ENCODE data around the gene PCSK7. TPM values are rescaled to one million over a fixed set of nuclear protein-coding genes. Genes with fewer than 3 reads are reported as not detected.

PCSK7 gene
- total RNA-seq, 1 donor from 2014 or later, result 54.6 TPM

GRCh38 chr11:117220568-117220967 is 11.3 kb downstream of the PCSK7 start:
- Mint-ChIP-seq H3K36me3 (peaks cover 8% of the 10 kb centered on the region), H3K27me3 (no peaks in the 10 kb centered on the region), H3K4me1 (ENCODE audit: unreplicated experiment) (peaks cover 12% of the 10 kb centered on the region), H3K4me3 (no peak overlapping the region), H3K9me3 (no peaks in the 10 kb centered on the region), H3K27ac (no peak overlapping the region)
- TF ChIP-seq, protein P1, sequence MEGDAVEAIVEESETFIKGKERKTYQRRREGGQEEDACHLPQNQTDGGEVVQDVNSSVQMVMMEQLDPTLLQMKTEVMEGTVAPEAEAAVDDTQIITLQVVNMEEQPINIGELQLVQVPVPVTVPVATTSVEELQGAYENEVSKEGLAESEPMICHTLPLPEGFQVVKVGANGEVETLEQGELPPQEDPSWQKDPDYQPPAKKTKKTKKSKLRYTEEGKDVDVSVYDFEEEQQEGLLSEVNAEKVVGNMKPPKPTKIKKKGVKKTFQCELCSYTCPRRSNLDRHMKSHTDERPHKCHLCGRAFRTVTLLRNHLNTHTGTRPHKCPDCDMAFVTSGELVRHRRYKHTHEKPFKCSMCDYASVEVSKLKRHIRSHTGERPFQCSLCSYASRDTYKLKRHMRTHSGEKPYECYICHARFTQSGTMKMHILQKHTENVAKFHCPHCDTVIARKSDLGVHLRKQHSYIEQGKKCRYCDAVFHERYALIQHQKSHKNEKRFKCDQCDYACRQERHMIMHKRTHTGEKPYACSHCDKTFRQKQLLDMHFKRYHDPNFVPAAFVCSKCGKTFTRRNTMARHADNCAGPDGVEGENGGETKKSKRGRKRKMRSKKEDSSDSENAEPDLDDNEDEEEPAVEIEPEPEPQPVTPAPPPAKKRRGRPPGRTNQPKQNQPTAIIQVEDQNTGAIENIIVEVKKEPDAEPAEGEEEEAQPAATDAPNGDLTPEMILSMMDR (conservative IDR thresholded peaks at IDR 0.05), result no peak
- no peak for DNase-seq (ENCODE audit: extremely low spot score, unreplicated experiment)

DNA sequence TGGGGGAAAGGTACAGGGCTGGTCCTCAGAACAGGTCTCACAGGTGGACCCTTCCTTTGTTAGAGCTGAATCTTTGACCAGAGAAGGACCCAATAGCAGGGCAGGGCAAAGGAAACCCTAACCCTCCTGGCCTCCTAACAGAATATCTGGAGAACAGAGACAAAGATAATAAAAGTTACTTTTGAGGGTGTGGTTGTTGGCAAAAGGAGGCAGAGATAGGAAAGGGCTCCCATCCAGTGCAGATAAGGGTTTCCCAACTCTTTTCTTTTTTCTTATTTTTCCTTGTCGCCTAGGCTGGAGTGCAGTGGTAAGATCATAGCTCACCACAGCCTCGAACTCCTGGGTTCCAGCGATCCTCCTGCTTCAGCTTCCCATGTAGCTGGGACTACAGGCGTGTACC is 11.9 kb downstream of the PCSK7 start:
- no peaks in the 10 kb centered on the region for H3K9me3 Mint-ChIP-seq
- DNase-seq (ENCODE audit: extremely low spot score, unreplicated experiment), result no peak
- peaks cover 12% of the 10 kb centered on the region for H3K4me1 Mint-ChIP-seq (ENCODE audit: unreplicated experiment)
- no peak overlapping the region for H3K4me3 Mint-ChIP-seq
- H3K27me3 Mint-ChIP-seq, result no peaks in the 10 kb centered on the region
- TF ChIP-seq, protein P1 (conservative IDR thresholded peaks at IDR 0.05), result no peak
- peaks cover 8% of the 10 kb centered on the region for H3K36me3 Mint-ChIP-seq
- H3K27ac Mint-ChIP-seq, result no peak overlapping the region

GRCh38 chr11:117219455-117219854 is 12.4 kb downstream of the PCSK7 start:
- peaks cover 8% of the 10 kb centered on the region for H3K36me3 Mint-ChIP-seq
- no peak overlapping the region for H3K27ac Mint-ChIP-seq
- TF ChIP-seq, protein P1 (conservative IDR thresholded peaks at IDR 0.05), result no peak
- no peaks in the 10 kb centered on the region for H3K9me3 Mint-ChIP-seq
- no peak overlapping the region for H3K4me3 Mint-ChIP-seq
- no peaks in the 10 kb centered on the region for H3K27me3 Mint-ChIP-seq
- DNase-seq (ENCODE audit: extremely low spot score, unreplicated experiment), result no peak
- peaks cover 12% of the 10 kb centered on the region for H3K4me1 Mint-ChIP-seq (ENCODE audit: unreplicated experiment)

GRCh38 chr11:117219001-117219400 is 12.9 kb downstream of the PCSK7 start:
- H3K4me1 Mint-ChIP-seq (ENCODE audit: unreplicated experiment), result peaks cover 12% of the 10 kb centered on the region
- no peak overlapping the region for H3K4me3 Mint-ChIP-seq
- no peaks in the 10 kb centered on the region for H3K9me3 Mint-ChIP-seq
- no peak for DNase-seq (ENCODE audit: extremely low spot score, unreplicated experiment)
- TF ChIP-seq, protein P1 (conservative IDR thresholded peaks at IDR 0.05), result no peak
- no peaks in the 10 kb centered on the region for H3K27me3 Mint-ChIP-seq
- no peak overlapping the region for H3K27ac Mint-ChIP-seq
- peaks cover 12% of the 10 kb centered on the region for H3K36me3 Mint-ChIP-seq

- no peaks in the 10 kb centered on the region for H3K9me3 Mint-ChIP-seq
- peaks cover 12% of the 10 kb centered on the region for H3K4me1 Mint-ChIP-seq (ENCODE audit: unreplicated experiment)
- TF ChIP-seq, protein P1 (conservative IDR thresholded peaks at IDR 0.05), result no peak
- no peak for DNase-seq (ENCODE audit: extremely low spot score, unreplicated experiment)
- H3K4me3 Mint-ChIP-seq, result no peak overlapping the region
- H3K36me3 Mint-ChIP-seq, result peaks cover 16% of the 10 kb centered on the region
- H3K27ac Mint-ChIP-seq, result no peak overlapping the region
- H3K27me3 Mint-ChIP-seq, result no peaks in the 10 kb centered on the region
Measured at GRCh38 chr11:117218133-117218915, 13.5 kb downstream of the PCSK7 start.
